Peyer's patch (tissue), 4 donors: ENCODE data around the gene MAP2K3.
"Not testable (repeated sequence)": the region's sequence is repeated elsewhere in the genome, so short reads cannot be mapped to it uniquely, and the experiment has no call there.

ENCODE experiments used
- CTCF ChIP-seq, 6 experiments: fragments of 450-650 bp in 4 of 6; fragments of 200-600 bp in 2 of 6; sonication (generic) in 1 of 6; IDR thresholded peaks; one replicate each; pipeline ENCODE4 v1.5.1; 2017 to 2019; ENCODE audit warnings: antibody characterized with exemption in 6 of 6, mild to moderate bottlenecking in 3 of 6, moderate library complexity in 1 of 6
- POLR2A ChIP-seq, 2 donors: fragments of 450-650 bp; IDR thresholded peaks; one replicate each; pipeline ENCODE4 v1.5.1; 2017; ENCODE audit warnings: antibody characterized with exemption in 2 of 2, mild to moderate bottlenecking in 2 of 2, moderate library complexity in 2 of 2

GRCh38 chr17:21350495-21350894 lies 66.0 kb downstream of the MAP2K3 start:
- TF ChIP-seq CTCF, POLR2A (IDR thresholded peaks at IDR 0.05): not testable (repeated sequence)
